Kidney (tissue), 14 donors: ENCODE measurements around the gene NDUFA12. TPM values are rescaled to one million over a fixed set of nuclear protein-coding genes. Genes with fewer than 3 reads are reported as not detected.

Source experiments
- DNase-seq, 5 donors: peaks; one replicate each; pipeline ENCODE4 v3.0.0-alpha.2; 2013 to 2020
- FAIRE-seq: peaks from 2 replicates; lab custom pipeline; 2012; peaks lifted over from hg19 to GRCh38; lab: Jason Lieb, UNC
- H3K27ac ChIP-seq, 2 donors: one replicate each; pipeline ENCODE4 v1.7.0; 2013; ENCODE audit warnings: low read depth in 2 of 2, low read length in 2 of 2, inconsistent platforms in 1 of 2
- H3K27me3 ChIP-seq: one replicate; pipeline ENCODE4 v1.7.1; 2013; ENCODE audit warnings: low read length, inconsistent platforms; ENCODE audit not compliant: control insufficient read depth, insufficient read depth
- H3K36me3 ChIP-seq, 3 donors: one replicate each; pipeline versions ENCODE4 v1.7.0 to v1.7.1; 2013; ENCODE audit warnings: low read length in 3 of 3, control low read depth in 1 of 3, inconsistent platforms in 1 of 3; ENCODE audit not compliant: insufficient read depth in 3 of 3, control insufficient read depth in 2 of 3
- H3K4me1 ChIP-seq, 3 donors: one replicate each; pipeline versions ENCODE4 v1.7.0 to v1.7.1; 2013; ENCODE audit warnings: low read length in 3 of 3, inconsistent platforms in 1 of 3, low read depth in 1 of 3; ENCODE audit not compliant: control insufficient read depth in 2 of 3, insufficient read depth in 2 of 3
- H3K4me3 ChIP-seq, 3 donors: one replicate each; pipeline versions ENCODE4 v1.7.0 to v1.8.1; 2013; ENCODE audit warnings: low read length in 3 of 3, control low read depth in 1 of 3, inconsistent platforms in 1 of 3
- H3K9ac ChIP-seq, 3 donors: one replicate each; pipeline versions ENCODE4 v1.7.0 to v1.7.1; 2013; ENCODE audit warnings: low read length in 3 of 3, control low read depth in 1 of 3, inconsistent platforms in 1 of 3
- H3K9me3 ChIP-seq, 3 donors: one replicate each; pipeline versions ENCODE4 v1.7.0 to v1.7.1; 2013; ENCODE audit warnings: low read length in 3 of 3, control low read depth in 1 of 3, inconsistent platforms in 1 of 3; ENCODE audit not compliant: control insufficient read depth in 2 of 3, insufficient read depth in 1 of 3
- intact Hi-C: fragments of 100-400 bp; cut with DNase I; formaldehyde crosslinking; loops from one replicate; pipeline ENCODE4 v1.11.1; 2022
- polyA plus RNA-seq: library from polyadenylated mRNA; stranded (reverse); fragments of 350-450 nt; fragmentation: Illumina TruSeq; extraction: RNeasy Lipid Tissue Mini Kit (QIAGEN cat#74804); gene quantifications from one replicate; pipeline ENCODE4 v1.2.3, GENCODE V29; 2014; ENCODE audit warnings: low read depth, low replicate concordance; ENCODE audit not compliant: insufficient read depth
- total RNA-seq: library from RNA; stranded (reverse); fragmentation: NEBNext Ultra II Directional; extraction: Animal tissue kit (Norgen Biotek cat#: 25700); gene quantifications from one replicate; pipeline ENCODE4 v1.2.1, GENCODE V29; 2021
- TF ChIP-seq, protein P1 (sequence below): IDR thresholded peaks from 3 replicates; pipeline ENCODE4 v1.5.1; 2012; ENCODE audit warnings: mild to moderate bottlenecking, moderate library complexity, borderline replicate concordance; ENCODE audit not compliant: insufficient read depth; ENCODE audit errors: extremely low read depth
- donor health status: control.
- donor health status: control.
- donor health status: control.
- donor health status: control.
- donor health status: control.
- donor health status: DM: yes; HTN: yes; CAD: no.
- donor health status: Normal renal cell carcinoma (clear cell type).

The NDUFA12 gene
- total and polyA plus RNA-seq, 2 donors from 2014 or later = 79.0 to 246 TPM

- no peak for FAIRE-seq
- H3K36me3 ChIP-seq = no peaks in the 10 kb centered on the region
- H3K9ac ChIP-seq = no peak overlapping the region
- no peaks in the 10 kb centered on the region for H3K27me3 ChIP-seq
- no peak overlapping the region for H3K4me3 ChIP-seq
- intact Hi-C loops = no loop called here
- TF ChIP-seq, protein P1, sequence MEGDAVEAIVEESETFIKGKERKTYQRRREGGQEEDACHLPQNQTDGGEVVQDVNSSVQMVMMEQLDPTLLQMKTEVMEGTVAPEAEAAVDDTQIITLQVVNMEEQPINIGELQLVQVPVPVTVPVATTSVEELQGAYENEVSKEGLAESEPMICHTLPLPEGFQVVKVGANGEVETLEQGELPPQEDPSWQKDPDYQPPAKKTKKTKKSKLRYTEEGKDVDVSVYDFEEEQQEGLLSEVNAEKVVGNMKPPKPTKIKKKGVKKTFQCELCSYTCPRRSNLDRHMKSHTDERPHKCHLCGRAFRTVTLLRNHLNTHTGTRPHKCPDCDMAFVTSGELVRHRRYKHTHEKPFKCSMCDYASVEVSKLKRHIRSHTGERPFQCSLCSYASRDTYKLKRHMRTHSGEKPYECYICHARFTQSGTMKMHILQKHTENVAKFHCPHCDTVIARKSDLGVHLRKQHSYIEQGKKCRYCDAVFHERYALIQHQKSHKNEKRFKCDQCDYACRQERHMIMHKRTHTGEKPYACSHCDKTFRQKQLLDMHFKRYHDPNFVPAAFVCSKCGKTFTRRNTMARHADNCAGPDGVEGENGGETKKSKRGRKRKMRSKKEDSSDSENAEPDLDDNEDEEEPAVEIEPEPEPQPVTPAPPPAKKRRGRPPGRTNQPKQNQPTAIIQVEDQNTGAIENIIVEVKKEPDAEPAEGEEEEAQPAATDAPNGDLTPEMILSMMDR = no peak
- peak in 3 of 5 donors; percentile 9 to 63 (median 55) for DNase-seq
- H3K27ac ChIP-seq = no peak overlapping the region
- no peaks in the 10 kb centered on the region for H3K9me3 ChIP-seq
- no peaks in the 10 kb centered on the region for H3K4me1 ChIP-seq
Observed at GRCh38 chr12:94957006-94957405, 46.5 kb downstream of the NDUFA12 start.

DNA sequence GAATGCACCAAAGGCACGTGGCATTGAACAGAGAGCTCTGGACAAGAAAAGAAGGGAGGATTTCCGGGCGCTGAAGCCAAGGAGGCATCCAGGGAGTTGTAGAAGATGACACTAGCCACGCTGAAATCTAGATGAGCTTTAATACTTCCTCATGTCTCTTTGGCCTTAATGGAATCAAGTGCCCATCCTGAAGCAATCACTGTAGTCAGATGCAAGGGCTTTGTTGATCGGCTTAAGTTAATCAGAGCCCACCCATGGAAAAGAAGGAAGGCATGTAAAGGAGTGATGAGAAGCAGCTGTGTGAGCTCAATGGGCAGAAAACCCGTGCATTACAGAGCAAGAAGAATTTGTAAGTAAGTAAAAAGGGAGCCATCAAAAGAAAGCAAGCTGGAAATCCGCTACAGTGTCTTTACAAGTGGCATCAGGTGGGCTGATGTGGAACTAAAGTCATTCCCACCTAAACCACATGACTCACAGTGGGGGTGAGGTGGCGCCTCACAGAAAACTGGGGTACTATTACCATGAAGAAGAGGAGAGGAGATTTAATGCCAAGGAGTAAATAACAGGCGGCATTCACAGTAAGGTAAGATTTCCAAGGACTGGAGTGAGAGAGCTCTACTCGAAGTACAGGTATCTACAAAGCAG lies 48.4 kb downstream of the NDUFA12 start:
- Histone ChIP-seq H3K36me3 (no peaks in the 10 kb centered on the region), H3K27ac (no peak overlapping the region), H3K9me3 (no peaks in the 10 kb centered on the region), H3K27me3 (no peaks in the 10 kb centered on the region), H3K4me3 (no peak overlapping the region), H3K4me1 (no peaks in the 10 kb centered on the region), H3K9ac (no peak overlapping the region)
- no peak for FAIRE-seq
- no peak for DNase-seq
- TF ChIP-seq, protein P1 = no peak
- intact Hi-C loops = no loop called here

DNA sequence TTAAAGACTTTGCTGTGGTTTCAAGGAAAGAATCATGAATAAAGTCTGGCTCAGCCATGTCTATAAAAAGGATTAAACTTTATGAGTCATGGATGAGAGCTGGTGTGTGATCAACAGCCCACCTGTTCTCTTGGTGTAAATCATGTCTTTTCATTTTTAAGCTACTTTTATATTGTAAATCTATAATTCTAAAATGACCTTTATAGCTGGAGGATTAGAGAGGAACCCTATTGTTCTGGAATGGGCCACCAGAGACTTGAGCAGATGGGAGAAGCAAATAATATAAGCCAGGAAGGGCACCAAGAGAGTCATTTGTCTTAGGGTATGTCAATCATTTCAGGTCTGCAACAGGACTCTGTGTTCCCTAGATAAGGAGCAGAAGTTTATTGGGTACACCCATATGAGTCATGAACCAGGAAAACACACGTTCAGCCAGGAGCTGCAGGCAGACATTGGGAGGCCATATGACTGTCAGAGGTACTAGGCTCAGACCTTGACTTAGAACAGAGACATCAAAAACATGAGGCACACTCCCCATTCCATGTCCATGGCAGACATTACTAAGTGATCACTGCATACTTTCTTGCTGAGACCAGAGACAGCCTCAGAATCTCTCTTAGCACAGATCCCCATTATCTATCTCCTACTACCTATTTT lies 49.3 kb downstream of the NDUFA12 start:
- DNase-seq (no peak), FAIRE-seq (no peak)
- H3K9ac ChIP-seq = no peak overlapping the region
- no peaks in the 10 kb centered on the region for H3K9me3 ChIP-seq
- intact Hi-C loops = no loop called here
- no peaks in the 10 kb centered on the region for H3K4me1 ChIP-seq
- TF ChIP-seq, protein P1 = no peak
- H3K36me3 ChIP-seq = no peaks in the 10 kb centered on the region
- H3K27ac ChIP-seq = no peak overlapping the region
- H3K27me3 ChIP-seq = no peaks in the 10 kb centered on the region
- no peak overlapping the region for H3K4me3 ChIP-seq
